GM12872 (cell line): ENCODE results near the gene ZNF516.

ENCODE experiments used
- TF ChIP-seq, protein P1 (sequence below): IDR thresholded peaks from 3 replicates; pipeline ENCODE4 v1.5.1; 2011; ENCODE audit warnings: low read depth, mild to moderate bottlenecking, low read length, moderate library complexity; ENCODE audit not compliant: insufficient read depth

Gene ZNF516

DNA sequence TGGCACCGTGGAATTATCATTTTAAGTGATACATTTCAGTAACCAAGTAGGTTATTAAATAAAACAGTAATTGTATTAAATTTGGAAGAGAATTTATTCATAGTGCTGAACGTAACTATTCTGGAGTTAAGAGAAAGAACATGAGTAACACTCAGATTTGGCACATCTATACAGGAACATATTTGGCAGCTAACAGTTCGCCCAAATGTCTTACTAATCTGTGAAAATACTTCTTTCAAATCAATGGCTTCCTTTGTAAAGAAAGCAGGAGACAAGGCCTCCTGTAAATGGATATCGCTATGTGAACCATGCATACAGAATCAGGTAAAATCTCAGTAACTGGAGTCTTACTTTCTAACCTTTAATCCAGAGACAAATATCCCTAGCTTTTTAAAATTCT, 64.4 kb downstream of the ZNF516 start:
- TF ChIP-seq, protein P1, sequence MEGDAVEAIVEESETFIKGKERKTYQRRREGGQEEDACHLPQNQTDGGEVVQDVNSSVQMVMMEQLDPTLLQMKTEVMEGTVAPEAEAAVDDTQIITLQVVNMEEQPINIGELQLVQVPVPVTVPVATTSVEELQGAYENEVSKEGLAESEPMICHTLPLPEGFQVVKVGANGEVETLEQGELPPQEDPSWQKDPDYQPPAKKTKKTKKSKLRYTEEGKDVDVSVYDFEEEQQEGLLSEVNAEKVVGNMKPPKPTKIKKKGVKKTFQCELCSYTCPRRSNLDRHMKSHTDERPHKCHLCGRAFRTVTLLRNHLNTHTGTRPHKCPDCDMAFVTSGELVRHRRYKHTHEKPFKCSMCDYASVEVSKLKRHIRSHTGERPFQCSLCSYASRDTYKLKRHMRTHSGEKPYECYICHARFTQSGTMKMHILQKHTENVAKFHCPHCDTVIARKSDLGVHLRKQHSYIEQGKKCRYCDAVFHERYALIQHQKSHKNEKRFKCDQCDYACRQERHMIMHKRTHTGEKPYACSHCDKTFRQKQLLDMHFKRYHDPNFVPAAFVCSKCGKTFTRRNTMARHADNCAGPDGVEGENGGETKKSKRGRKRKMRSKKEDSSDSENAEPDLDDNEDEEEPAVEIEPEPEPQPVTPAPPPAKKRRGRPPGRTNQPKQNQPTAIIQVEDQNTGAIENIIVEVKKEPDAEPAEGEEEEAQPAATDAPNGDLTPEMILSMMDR: no peak

DNA sequence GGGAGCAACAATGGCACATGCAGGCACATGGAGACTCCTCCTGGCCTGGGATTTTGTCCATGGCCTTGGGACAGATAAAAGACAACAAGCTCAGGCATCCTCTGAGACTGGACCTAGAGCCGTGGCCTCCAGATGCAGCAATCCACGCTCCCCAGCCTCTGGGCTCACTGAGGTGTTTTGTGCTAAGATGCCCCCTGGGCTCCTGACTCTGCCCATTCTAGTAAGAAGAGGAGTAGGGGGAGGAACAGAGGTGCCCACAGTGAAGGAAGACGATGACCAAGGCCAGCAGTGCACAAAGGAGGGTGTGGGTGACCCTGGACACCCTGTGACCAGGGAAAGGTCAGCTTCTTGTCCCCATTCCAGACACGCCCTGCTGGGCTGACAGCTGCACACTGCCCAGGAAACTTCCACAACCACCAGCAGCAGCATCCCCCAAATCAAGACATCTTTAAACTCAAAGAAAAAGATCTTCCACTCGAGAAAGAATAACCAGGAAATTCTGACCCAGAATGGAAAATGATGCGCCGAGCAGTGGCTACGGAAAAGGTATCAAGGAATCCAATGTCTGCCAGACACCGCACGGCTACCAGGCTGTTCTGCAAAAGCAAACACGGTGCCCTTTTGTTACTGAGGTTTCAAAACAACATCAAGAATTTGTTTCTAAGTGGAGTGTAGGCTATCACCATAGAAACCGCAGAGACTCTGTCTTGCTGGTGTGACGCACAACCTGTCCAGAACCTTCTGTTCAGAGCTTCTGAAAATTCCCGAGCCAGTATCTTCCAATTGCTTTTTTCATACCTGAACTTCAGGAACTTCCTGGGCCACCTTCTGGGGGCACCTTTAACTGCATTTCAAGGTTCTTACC, 65.5 kb downstream of the ZNF516 start:
- TF ChIP-seq, protein P1: no peak

DNA sequence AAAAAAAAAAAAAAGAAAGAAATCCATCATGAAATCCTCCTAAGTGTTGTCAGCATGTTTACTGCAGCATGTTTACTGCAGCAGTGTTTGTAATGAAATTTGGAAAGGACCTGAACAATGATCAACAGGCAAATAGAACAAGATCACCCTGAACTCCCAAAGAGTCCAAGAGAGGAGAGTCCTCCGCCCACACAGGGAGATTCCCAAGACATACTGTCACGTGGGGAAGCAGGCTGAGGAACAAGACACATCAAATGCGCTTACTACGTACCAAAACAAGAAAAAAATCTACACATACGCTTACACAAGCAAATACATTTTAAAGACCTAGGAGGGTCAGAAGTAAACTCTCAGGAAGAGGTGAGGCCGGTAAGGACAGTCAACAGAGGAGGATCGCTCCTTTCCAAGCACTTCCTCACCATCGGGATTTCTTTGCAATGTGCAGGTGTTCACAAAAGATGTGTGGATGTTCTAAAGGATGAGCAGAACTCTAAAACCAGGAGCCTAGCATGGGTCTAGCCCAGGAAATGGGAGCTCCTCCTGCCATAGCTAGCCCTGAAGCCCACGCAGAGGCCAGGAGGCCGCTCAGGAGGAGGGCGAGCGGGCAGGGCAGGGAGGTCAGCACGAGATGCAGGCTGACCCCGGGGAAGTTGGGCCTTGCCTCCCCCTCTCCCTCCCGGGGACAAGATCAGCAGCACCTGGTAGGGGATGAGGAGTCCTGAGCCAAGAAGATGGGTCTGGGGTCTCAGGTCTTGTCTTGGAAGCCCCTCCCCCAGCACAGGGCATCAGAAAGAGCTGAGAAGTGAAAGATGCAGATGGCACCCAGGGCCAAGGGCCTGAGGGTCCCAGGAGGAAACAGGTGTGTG, 66.4 kb downstream of the ZNF516 start:
- TF ChIP-seq, protein P1: no peak

DNA sequence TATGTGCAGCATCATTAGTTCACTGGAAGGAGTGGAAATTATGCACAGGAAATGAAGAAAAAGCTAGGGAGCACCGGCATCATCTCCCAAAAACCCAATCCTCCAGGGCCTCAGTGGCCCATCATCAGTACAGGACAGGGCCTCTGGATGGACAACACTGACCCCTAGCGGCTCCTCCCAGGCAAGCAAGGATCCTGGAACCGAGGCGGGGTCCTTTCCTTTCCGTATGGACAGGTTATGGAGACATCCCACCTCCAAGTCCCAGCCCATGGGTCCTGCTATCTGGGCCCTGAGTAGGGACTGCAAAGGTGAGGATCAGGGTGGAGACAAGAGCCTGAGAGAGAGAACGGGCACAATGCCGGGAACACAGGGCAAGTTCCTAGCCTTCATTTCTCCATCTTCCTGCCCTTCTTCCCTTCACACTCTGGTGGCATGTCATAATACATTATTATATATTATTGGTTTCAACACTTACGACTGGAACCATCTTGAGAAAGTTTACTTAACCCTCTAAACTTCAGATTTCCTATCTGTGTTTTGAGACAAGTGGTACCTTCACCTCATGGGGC, 68.2 kb downstream of the ZNF516 start:
- TF ChIP-seq, protein P1: peak; percentile 62

DNA sequence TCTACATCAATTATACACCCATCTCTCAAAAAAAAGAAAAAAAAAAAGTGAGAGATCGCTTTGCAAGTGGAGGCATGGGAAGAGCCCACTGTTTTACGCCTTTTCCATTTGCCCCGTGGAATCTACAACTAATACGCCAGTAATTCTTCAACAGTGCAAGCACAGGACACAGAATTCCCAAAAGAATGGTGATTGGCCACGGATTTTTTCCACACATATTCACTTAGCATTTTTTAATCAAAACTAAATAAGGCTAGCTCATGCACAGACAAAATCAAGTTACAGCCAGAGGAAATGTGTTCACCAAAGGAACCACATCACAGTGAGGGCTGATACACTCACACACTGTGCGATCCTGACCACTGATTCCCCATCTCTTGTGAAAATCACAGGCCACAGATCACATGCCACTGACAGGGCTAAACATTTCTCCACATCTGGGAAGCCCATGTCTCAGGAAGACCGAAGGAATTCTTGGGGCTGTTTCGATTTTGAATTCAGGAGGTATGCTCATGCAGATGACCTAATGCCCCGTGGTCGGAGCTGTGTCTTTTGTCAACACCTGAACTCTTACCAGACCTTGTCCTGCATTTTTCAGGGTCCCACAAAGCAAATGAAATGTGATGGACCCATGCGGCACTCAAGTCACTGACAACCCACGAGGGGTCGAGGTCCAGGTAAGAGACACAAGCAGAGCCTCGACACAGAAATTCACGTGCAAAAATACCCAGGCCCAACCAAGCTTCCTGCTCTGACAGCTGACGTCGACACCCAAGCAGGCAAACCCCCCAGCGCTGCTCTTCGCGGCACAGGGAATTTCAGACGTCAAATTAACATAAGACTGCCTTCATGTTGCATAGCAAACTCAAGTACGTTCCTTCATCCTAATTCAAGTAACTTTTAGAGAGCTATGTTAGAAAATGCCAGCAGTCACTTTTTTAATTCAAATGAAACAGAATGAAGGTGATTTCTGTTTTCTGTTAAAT, 69.6 kb downstream of the ZNF516 start:
- TF ChIP-seq, protein P1: no peak

DNA sequence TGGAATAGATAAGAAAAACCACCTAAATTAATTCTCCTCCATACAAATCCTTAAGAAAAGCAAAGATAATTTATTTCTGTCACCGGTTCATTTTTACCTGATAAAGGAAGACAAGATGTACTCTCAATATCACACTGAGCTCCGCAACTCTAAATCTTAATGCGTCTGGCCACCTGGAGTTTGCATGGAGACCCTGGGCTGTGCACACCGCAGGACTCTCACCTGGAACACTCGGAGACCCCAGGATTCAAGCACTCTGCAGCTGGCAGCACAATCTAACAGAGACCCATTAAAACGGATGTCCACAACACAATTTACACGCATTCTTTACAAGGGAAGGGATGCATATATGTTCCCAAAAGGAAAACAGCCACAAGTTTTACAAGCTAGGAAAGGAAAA, 72.2 kb downstream of the ZNF516 start:
- TF ChIP-seq, protein P1: no peak
